NCI-H2171 (cell line): ENCODE measurements around the gene NHSL1.

Source experiments
- DNase-seq: peaks from one replicate; lab custom pipeline; 2025; lab: John Stamatoyannopoulos, UW

NHSL1 gene

GRCh38 chr6:138372711-138373463, 126.4 kb downstream of the NHSL1 start:
- DNase-seq = no peak
